ENCODE results near the gene ATP6V0A1.
"Not testable (repeated sequence)": the region's sequence is repeated elsewhere in the genome, so short reads cannot be mapped to it uniquely, and the experiment has no call there.

The ATP6V0A1 gene

DNA sequence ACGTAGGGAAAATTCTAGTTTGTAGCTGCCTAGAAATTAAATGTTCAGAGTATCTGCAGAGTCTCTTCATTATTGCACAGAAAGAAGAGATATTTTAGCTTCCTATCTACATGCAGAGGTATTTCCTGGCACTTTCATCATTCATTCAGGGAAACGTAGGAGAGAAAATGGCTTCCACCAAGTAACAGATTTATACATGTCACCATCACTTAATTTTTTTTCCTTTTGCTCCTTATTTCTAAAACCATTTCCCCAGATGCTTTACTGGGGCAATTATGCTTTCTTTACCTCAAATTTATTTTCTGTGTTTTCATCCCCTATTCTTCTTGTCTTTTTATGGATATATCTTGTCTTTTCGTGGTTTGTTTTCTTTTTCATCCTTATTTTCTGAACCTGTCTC, 18.5 kb downstream of the ATP6V0A1 start:
- no peak for DNase-seq (ENCODE audit: low read depth)
- no peak overlapping the region for H3K4me3 ChIP-seq (ENCODE audit: low read depth, low read length)
- TF ChIP-seq, protein P1, sequence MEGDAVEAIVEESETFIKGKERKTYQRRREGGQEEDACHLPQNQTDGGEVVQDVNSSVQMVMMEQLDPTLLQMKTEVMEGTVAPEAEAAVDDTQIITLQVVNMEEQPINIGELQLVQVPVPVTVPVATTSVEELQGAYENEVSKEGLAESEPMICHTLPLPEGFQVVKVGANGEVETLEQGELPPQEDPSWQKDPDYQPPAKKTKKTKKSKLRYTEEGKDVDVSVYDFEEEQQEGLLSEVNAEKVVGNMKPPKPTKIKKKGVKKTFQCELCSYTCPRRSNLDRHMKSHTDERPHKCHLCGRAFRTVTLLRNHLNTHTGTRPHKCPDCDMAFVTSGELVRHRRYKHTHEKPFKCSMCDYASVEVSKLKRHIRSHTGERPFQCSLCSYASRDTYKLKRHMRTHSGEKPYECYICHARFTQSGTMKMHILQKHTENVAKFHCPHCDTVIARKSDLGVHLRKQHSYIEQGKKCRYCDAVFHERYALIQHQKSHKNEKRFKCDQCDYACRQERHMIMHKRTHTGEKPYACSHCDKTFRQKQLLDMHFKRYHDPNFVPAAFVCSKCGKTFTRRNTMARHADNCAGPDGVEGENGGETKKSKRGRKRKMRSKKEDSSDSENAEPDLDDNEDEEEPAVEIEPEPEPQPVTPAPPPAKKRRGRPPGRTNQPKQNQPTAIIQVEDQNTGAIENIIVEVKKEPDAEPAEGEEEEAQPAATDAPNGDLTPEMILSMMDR (IDR thresholded peaks at IDR 0.05; ENCODE audit: control insufficient read depth, extremely low read depth, insufficient read depth): no peak

GRCh38 chr17:42477824-42478223, 19.1 kb downstream of the ATP6V0A1 start:
- DNase-seq (ENCODE audit: low read depth); H3K4me3 ChIP-seq (ENCODE audit: low read depth, low read length): not testable (repeated sequence)

GRCh38 chr17:42484304-42484703, 25.6 kb downstream of the ATP6V0A1 start:
- TF ChIP-seq, protein P1 (IDR thresholded peaks at IDR 0.05; ENCODE audit: control insufficient read depth, extremely low read depth, insufficient read depth): no peak
- H3K4me3 ChIP-seq (ENCODE audit: low read depth, low read length): no peak overlapping the region
- DNase-seq (ENCODE audit: low read depth): no peak

DNA sequence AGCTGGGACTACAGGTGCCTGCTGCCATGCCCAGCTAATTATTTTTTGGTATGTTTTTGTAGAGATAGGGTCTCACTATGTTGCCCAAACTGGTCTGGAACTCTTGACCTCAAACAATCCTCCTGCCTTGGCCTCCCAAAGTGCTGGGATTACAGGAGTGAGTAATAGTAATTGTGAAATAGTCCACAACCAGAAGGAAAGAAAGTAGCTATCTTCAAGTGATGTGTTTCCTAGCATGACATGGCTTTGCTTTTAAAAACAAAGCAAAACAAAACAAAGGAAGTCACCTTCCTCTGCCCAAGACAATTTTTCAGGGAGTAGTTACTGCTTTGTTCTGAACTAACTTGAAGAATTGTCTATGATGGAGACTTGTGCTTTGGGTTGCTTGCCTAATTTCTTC, 27.0 kb downstream of the ATP6V0A1 start:
- DNase-seq (ENCODE audit: low read depth): no peak
- TF ChIP-seq, protein P1 (IDR thresholded peaks at IDR 0.05; ENCODE audit: control insufficient read depth, extremely low read depth, insufficient read depth): no peak
- H3K4me3 ChIP-seq (ENCODE audit: low read depth, low read length): no peak overlapping the region

GRCh38 chr17:42488032-42488431, 29.4 kb downstream of the ATP6V0A1 start:
- TF ChIP-seq, protein P1 (IDR thresholded peaks at IDR 0.05; ENCODE audit: control insufficient read depth, extremely low read depth, insufficient read depth): no peak
- DNase-seq (ENCODE audit: low read depth): no peak
- H3K4me3 ChIP-seq (ENCODE audit: low read depth, low read length): no peak overlapping the region

- DNase-seq (ENCODE audit: low read depth): no peak
- H3K4me3 ChIP-seq (ENCODE audit: low read depth, low read length): no peak overlapping the region
- TF ChIP-seq, protein P1 (IDR thresholded peaks at IDR 0.05; ENCODE audit: control insufficient read depth, extremely low read depth, insufficient read depth): no peak
Observed at GRCh38 chr17:42493319-42493718, 34.6 kb downstream of the ATP6V0A1 start.

DNA sequence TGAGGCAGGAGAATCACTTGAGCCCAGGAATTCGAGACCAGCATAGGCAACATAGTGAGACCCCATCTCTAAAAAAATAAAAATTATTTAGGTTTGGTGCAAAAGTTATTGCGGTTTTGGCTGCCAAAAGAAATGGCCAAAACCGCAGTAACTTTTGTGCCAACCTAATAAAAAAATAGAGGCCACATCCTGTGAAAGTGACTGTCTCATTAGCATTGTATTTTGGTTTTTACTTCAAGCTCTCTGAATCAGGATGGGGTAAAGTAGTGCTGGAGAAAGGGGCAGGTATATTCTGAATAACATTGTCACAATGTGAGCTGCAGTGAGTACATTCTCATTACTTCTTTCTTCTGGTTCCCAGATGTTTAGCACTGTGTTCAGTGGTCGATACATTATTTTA, 36.0 kb downstream of the ATP6V0A1 start:
- no peak for DNase-seq (ENCODE audit: low read depth)
- TF ChIP-seq, protein P1 (IDR thresholded peaks at IDR 0.05; ENCODE audit: control insufficient read depth, extremely low read depth, insufficient read depth): no peak
- no peak overlapping the region for H3K4me3 ChIP-seq (ENCODE audit: low read depth, low read length)

Data from LNCaP clone FGC (cell line).